ENCODE measurements around the gene GEMIN7. TPM values are rescaled to one million over a fixed set of nuclear protein-coding genes. Genes with fewer than 3 reads are reported as not detected.

Gene GEMIN7
- total and polyA plus RNA-seq, 2 of the 13 experiments (the other 11 are each of a cell fraction or from before 2014, with no cell fraction given), result 24.1 to 30.6 TPM

DNA sequence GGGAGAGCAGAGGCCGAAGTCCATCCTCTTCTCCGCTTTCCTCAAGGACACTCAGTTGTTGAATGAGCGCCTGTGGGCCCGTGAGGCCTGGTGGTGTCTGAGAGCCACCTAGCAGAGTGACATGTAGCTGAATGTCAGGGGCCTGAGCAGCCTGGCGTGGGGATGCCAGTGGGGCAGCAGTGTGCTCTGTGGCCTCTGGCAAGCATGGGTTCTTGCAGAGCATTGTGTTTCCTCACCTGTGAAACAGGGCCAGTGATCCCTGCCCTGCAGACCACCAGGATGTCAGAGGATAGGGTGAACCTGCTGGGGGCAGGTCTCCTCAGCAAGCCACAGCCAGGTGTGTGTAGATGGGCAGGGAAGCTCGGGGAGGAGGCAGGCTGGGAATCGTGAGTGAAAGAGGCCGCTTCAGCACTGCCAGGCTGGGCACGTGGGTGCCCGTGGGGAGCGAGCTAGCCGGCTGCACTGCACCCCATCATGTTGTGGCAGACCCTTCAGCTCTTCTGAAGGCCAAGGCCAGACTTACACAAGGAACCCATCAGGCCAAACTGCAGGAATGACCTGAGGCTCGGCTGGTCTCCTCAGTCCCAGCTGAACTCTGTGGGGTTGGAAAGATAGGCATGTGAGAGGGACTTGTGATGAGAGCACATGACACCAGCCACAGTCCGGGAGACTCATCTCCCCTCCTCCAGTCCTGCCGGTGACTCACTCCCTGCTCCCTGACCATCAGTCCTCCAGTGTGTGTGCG lies 18.9 kb downstream of the GEMIN7 start (continued):
- TF ChIP-seq, protein P1, sequence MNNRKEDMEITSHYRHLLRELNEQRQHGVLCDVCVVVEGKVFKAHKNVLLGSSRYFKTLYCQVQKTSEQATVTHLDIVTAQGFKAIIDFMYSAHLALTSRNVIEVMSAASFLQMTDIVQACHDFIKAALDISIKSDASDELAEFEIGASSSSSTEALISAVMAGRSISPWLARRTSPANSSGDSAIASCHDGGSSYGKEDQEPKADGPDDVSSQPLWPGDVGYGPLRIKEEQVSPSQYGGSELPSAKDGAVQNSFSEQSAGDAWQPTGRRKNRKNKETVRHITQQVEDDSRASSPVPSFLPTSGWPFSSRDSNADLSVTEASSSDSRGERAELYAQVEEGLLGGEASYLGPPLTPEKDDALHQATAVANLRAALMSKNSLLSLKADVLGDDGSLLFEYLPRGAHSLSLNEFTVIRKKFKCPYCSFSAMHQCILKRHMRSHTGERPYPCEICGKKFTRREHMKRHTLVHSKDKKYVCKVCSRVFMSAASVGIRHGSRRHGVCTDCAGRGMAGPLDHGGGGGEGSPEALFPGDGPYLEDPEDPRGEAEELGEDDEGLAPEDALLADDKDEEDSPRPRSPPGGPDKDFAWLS (CRISPR knock-in tag; IDR thresholded peaks at IDR 0.05; ENCODE audit: borderline replicate concordance), result no peak
- TF ChIP-seq ZNF263 (CRISPR knock-in tag; IDR thresholded peaks at IDR 0.05) (peak; percentile 96), ZBTB25 (CRISPR knock-in tag; IDR thresholded peaks at IDR 0.05) (no peak), ZNF740 (CRISPR knock-in tag; IDR thresholded peaks at IDR 0.05) (0 out of 2 replicates have a peak, but pooled peaks have one; percentile 53), SP140L (CRISPR knock-in tag; IDR thresholded peaks at IDR 0.05; ENCODE audit: borderline replicate concordance) (no peak), PLRG1 (conservative IDR thresholded peaks at IDR 0.05) (no peak), KDM3A (CRISPR knock-in tag; IDR thresholded peaks at IDR 0.05; ENCODE audit: low read depth) (no peak), JARID2 (CRISPR knock-in tag; IDR thresholded peaks at IDR 0.05; ENCODE audit: insufficient replicate concordance) (no peak), RFXANK (CRISPR knock-in tag; IDR thresholded peaks at IDR 0.05) (no peak), GABPA (IDR thresholded peaks at IDR 0.05; ENCODE audit: low read depth, low read length) (no peak), GABPA (CRISPR knock-in tag; IDR thresholded peaks at IDR 0.05; ENCODE audit: low read depth) (no peak), CHD4 (IDR thresholded peaks at IDR 0.05; ENCODE audit: borderline replicate concordance, low read length) (no peak), ESRRA (CRISPR knock-in tag; IDR thresholded peaks at IDR 0.05; ENCODE audit: low read depth) (no peak), ELF4 (CRISPR knock-in tag; IDR thresholded peaks at IDR 0.05; ENCODE audit: borderline replicate concordance) (no peak), GMEB2 (CRISPR knock-in tag; IDR thresholded peaks at IDR 0.05; ENCODE audit: low read depth) (no peak), ZNF570 (CRISPR knock-in tag; IDR thresholded peaks at IDR 0.05; ENCODE audit: borderline replicate concordance) (no peak), ATF3 (CRISPR knock-in tag; IDR thresholded peaks at IDR 0.05) (peak; percentile 85)
- TF ChIP-seq, protein P2, sequence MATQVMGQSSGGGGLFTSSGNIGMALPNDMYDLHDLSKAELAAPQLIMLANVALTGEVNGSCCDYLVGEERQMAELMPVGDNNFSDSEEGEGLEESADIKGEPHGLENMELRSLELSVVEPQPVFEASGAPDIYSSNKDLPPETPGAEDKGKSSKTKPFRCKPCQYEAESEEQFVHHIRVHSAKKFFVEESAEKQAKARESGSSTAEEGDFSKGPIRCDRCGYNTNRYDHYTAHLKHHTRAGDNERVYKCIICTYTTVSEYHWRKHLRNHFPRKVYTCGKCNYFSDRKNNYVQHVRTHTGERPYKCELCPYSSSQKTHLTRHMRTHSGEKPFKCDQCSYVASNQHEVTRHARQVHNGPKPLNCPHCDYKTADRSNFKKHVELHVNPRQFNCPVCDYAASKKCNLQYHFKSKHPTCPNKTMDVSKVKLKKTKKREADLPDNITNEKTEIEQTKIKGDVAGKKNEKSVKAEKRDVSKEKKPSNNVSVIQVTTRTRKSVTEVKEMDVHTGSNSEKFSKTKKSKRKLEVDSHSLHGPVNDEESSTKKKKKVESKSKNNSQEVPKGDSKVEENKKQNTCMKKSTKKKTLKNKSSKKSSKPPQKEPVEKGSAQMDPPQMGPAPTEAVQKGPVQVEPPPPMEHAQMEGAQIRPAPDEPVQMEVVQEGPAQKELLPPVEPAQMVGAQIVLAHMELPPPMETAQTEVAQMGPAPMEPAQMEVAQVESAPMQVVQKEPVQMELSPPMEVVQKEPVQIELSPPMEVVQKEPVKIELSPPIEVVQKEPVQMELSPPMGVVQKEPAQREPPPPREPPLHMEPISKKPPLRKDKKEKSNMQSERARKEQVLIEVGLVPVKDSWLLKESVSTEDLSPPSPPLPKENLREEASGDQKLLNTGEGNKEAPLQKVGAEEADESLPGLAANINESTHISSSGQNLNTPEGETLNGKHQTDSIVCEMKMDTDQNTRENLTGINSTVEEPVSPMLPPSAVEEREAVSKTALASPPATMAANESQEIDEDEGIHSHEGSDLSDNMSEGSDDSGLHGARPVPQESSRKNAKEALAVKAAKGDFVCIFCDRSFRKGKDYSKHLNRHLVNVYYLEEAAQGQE (IDR thresholded peaks at IDR 0.05; ENCODE audit: borderline replicate concordance in 1 of 2, low read depth in 1 of 2, low read length in 2 of 2), result no peak
- TF ChIP-seq, protein P3, sequence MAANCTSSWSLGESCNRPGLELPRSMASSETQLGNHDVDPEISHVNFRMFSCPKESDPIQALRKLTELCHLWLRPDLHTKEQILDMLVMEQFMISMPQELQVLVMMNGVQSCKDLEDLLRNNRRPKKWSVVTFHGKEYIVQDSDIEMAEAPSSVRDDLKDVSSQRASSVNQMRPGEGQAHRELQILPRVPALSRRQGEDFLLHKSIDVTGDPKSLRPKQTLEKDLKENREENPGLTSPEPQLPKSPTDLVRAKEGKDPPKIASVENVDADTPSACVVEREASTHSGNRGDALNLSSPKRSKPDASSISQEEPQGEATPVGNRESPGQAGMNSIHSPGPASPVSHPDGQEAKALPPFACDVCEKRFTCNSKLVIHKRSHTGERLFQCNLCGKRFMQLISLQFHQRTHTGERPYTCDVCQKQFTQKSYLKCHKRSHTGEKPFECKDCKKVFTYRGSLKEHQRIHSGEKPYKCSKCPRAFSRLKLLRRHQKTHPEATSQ (CRISPR knock-in tag; IDR thresholded peaks at IDR 0.05; ENCODE audit: borderline replicate concordance), result no peak
